Right lobe of liver (tissue), 4 donors: ENCODE results near the gene HOTAIR.

Source experiments
- POLR2A ChIP-seq: fragments of 450-650 bp; IDR thresholded peaks from one replicate; pipeline ENCODE4 v1.6.1; 2017; ENCODE audit warnings: antibody characterized with exemption, mild to moderate bottlenecking
- TF ChIP-seq, protein P1 (sequence below), 4 donors: fragments of 200-600 bp in 3 of 4; fragments of 450-650 bp in 1 of 4; IDR thresholded peaks; one replicate each; pipeline versions ENCODE4 v1.5.1 to v1.8.0; 2016 to 2022; ENCODE audit warnings: antibody characterized with exemption in 4 of 4, mild to moderate bottlenecking in 2 of 4
- donor health status: DM: no; HTN: no; CAD: no.
- donor health status: DM: no; HTN: no; CAD: no.
- donor health status: DM: no; HTN: yes; CAD: no.

DNA sequence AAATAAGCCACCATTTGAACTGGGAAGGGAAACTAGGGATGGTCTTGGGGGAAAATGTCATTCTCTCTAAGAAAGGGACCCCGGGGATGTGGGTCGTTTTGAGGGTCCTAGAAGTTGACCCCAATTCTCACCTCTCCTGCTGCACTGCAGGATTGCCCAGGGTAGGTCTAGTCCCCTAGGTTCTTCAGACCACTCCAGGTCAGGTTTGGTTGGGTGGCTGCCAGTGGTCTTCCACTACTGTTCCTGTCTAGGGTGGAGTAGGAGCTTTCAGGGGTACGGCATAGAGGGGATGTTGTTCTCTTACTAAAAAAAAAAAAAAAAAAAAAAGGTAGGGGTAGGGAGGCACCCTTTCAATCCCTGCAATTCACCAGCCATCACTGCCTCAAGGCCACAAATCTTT, 41.3 kb upstream of the HOTAIR start:
- TF ChIP-seq, protein P1, sequence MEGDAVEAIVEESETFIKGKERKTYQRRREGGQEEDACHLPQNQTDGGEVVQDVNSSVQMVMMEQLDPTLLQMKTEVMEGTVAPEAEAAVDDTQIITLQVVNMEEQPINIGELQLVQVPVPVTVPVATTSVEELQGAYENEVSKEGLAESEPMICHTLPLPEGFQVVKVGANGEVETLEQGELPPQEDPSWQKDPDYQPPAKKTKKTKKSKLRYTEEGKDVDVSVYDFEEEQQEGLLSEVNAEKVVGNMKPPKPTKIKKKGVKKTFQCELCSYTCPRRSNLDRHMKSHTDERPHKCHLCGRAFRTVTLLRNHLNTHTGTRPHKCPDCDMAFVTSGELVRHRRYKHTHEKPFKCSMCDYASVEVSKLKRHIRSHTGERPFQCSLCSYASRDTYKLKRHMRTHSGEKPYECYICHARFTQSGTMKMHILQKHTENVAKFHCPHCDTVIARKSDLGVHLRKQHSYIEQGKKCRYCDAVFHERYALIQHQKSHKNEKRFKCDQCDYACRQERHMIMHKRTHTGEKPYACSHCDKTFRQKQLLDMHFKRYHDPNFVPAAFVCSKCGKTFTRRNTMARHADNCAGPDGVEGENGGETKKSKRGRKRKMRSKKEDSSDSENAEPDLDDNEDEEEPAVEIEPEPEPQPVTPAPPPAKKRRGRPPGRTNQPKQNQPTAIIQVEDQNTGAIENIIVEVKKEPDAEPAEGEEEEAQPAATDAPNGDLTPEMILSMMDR (IDR thresholded peaks at IDR 0.05), result no peak
- no peak for TF ChIP-seq POLR2A
